ENCODE data around the gene SUPV3L1.

GRCh38 chr10:69211524-69211923 is 31.5 kb downstream of the SUPV3L1 start:
- TF ChIP-seq, protein P1, sequence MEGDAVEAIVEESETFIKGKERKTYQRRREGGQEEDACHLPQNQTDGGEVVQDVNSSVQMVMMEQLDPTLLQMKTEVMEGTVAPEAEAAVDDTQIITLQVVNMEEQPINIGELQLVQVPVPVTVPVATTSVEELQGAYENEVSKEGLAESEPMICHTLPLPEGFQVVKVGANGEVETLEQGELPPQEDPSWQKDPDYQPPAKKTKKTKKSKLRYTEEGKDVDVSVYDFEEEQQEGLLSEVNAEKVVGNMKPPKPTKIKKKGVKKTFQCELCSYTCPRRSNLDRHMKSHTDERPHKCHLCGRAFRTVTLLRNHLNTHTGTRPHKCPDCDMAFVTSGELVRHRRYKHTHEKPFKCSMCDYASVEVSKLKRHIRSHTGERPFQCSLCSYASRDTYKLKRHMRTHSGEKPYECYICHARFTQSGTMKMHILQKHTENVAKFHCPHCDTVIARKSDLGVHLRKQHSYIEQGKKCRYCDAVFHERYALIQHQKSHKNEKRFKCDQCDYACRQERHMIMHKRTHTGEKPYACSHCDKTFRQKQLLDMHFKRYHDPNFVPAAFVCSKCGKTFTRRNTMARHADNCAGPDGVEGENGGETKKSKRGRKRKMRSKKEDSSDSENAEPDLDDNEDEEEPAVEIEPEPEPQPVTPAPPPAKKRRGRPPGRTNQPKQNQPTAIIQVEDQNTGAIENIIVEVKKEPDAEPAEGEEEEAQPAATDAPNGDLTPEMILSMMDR (IDR thresholded peaks at IDR 0.05): no peak
- TF ChIP-seq POLR2A (IDR thresholded peaks at IDR 0.05): no peak
